Daoy (cell line): ENCODE measurements around the gene UTP14A. TPM values are rescaled to one million over a fixed set of nuclear protein-coding genes. Genes with fewer than 3 reads are reported as not detected.

Source experiments
- DNase-seq: peaks from one replicate; pipeline ENCODE4 v3.0.0-alpha.2; 2015; ENCODE audit warnings: low read depth
- total RNA-seq: library from RNA; depleted of rRNA; stranded (reverse); fragments of >200 nt; shearing (Covaris generic); gene quantifications from 2 replicates; pipeline ENCODE4 v1.2.3, GENCODE V29; 2014; rRNA removed

UTP14A gene
- total RNA-seq, 1 experiment from 2014 or later: 54.2 TPM

DNA sequence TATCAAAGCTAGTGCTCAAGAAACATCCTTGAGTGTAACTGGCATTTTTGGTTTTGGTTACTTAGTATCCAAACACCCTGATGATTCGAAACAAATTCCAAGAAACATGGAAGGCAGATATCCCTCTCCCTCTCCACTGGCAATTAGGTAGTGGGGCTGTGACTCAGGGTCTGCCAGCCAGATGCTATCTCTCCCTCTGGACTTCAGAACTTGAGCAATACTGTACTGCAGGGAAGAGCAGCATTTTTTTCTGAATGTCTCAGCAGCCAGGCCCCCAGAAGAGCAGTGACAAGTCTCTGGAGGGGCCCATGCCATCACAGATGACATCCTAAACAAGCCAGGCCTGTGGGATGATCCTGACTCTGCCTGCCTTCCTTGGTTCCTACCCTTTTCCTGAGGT is 39.2 kb downstream of the UTP14A start:
- no peak for DNase-seq

DNA sequence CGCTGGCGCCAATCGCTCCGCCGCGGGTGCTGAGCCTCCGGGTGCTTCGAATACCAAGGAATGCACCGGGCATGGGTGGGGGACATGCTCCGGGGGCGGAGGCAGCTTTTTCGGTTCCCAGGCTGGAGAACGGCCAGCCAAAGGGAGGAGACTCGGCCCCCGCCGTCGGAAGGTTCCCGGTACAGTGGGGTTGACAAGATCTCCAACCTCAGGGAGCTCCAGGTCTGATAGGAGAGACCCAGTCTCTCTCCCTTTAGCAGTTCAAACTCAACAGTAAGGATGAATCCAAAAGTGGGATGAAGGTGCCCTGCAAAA is 47.3 kb downstream of the UTP14A start:
- no peak for DNase-seq

- DNase-seq: no peak
These were observed 47.9 kb downstream of the UTP14A start for GRCh38 chrX:129953881-129954280.

DNA sequence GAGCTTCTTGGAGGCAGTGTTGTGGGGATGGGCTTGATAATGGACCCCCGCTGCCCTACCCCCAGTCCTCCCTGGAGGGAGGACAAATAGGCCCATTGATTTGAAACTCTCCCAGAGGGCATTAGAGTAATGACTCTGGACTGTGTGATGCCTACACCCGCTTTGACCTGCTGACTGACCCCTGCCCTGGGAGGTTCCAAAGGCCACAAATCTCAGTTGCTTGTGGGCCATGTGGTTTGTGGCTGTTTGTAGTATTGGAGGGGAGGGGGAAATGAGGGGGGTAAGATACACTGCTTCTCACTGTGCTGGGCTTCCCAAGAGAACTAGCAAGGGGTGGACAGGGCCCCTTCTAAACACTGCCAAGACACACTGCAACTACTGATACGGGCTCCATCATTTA is 48.8 kb downstream of the UTP14A start:
- DNase-seq: no peak

DNA sequence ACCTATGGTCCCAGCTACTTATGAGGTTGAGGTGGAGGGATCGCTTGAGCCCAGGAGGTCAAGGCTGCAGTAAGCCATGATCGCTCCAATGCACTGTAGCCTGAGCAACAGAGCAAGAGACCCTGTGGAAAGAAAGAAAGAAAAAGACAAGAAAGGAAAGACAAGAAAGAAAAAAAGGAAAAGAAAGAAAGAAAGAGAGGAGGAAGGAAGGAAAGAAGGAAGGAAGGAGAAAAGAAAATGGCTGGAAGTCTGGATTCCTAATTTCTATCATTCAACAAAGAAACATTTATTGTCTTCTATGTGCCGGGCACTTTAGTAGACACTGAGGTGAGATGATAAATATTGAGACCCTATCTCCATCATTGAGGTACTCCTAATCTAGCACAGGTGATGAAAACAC is 49.7 kb downstream of the UTP14A start:
- no peak for DNase-seq

DNA sequence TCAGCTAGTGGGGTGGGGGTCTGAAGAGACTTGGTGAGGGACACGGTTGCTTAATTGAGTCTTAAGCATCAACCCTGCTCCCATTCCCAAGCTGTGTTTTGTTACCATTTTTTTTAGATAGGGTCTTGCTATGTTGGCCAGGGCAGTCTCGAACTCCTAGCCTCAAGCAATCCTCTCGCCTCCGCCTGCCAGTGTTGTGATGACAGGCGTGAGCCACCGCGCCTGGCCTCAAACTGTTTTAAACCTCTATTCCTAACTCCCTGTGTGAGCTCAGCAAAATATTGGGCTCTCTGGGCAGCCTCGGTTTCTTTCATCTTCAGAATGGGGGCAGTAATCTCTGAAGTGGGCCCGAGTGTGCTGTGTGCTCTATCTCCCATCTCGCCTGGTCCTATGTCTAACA is 50.2 kb downstream of the UTP14A start:
- DNase-seq: no peak

DNA sequence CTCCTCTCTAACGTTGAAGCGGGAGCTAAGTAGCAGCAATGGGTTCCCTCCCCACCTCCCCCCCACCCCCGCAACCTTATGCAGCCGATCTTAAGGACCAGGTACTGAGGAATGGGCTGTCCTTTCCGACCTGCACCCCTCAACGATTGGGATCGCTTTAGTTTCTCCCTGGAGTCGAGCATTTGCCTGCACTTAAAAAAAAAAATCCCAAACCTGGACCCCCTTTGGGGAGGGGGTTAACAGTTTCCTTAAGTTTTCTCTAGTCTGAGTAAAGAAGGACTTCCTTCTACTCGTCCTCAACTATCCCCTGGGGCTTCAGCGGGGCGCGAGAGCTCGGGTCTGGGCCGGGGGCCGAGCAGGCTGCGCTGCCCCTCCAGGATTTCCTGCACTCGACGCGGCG is 50.8 kb downstream of the UTP14A start:
- no peak for DNase-seq

DNA sequence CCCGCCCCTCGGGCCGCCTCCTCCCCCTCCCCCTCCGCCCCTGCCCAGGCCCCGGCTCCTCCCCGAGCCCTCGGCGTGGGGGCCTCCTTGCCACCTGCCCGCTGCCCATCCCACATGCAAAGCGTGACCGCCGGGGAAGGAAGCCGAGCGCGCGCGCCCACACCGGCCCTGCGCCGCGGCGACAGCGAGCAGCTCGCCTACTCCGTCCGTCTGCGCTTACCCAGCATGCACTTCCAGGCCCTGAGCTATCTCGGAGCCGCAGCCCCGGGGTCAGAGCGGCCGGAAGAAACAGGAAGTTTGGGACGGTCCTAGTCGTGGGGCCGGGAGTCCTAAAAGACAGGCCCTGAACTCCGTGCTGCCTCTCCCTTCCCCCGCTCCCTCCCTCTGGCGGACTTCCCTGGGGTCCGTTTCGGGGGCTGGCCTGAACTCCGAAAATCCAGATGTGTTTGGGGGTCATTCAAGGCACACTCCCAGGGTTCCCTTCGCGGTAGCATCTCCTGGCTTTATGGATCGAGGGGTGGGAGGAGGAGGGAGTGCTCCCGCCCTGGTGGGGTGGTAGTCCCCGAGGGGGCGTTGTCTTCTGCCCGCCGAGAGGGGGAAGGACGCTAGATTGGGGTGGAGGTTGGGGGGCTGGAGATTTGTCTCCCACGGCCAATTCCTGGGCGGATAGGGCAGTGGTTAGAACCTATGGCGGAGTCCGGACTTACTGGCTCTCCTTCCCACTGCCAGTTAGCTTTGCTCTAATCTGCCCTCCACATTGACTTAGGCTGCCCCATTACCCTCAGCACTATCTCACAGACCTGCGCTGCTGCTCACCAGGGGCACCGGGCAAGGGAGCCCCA is 51.5 kb downstream of the UTP14A start:
- DNase-seq: peak; percentile 63

- no peak for DNase-seq
These were observed 52.1 kb downstream of the UTP14A start for GRCh38 chrX:129958083-129958465.

DNA sequence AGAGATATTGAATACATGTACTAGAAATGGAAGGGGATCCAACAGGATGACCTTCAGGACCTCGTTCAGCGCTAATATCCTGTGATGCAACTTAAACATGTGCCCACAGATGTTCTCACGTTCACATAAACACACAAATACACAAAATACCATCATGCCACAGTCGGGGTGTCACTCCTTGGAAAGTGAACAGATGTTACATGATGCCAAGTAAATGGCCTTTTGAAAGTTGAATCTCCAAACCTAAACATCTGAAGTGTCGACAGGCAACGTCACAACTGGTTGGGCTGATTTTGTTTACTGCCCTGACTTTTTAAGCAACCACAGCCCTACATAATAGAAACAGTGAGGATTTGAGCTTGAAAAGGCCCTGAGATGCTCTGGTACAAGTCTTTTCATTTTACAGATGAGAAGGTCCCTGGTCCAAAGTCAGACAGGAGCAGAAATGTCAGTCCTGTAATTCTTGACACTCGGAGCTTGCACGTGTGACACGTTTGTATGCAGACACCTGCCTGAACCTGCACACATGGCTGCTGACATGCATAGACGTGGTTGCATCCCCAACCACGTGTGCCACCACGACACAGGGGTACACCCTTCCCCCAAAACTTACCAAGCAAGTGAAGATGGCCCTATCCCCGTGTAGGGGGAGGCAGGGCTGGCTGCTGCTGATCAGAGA is 53.0 kb downstream of the UTP14A start:
- no peak for DNase-seq

- no peak for DNase-seq
These were observed 53.5 kb downstream of the UTP14A start for GRCh38 chrX:129959493-129959832.

DNA sequence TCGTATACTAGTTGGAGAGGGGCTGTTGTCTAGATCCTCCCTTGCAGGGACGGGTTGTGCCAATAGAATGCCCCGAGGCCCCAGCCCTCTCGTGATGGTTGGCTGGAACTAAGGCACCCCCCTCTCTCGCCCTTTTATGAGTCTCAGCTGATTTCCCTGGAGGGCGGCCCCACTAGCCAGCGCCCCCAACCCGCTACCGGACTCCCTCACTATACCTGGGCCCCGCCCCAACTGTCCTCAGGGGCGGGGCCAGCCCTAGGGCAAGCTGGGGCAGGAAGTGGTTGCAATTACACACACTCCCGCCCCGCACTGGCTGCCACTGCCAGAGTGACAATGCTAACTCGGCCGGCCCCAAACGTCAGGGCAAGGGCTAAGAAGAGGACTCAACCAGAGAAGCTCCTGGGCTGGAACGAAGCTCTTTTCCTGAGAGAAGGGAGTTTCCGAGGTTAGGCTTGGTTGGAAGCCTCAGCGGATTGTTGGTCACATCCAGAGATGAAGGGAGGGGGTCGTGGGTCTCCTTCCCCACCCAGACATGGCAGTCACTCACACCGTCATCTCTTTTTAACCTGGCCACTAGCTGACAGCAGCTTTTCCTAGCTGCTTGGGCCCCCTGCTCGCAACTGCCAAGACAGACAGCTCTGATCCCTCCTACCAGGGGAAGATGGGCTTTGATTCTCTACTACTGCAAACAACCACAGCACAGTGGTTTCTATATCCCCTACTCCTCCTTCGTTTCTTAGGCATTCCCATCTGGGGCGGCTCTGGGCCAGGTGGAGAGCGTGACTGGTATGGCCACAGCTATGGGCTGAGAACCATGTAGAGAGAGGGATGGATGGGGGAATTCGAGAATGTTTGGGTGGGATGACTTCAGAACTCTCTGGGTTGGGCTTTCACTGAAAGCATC is 55.5 kb downstream of the UTP14A start:
- DNase-seq: peak; percentile 70

DNA sequence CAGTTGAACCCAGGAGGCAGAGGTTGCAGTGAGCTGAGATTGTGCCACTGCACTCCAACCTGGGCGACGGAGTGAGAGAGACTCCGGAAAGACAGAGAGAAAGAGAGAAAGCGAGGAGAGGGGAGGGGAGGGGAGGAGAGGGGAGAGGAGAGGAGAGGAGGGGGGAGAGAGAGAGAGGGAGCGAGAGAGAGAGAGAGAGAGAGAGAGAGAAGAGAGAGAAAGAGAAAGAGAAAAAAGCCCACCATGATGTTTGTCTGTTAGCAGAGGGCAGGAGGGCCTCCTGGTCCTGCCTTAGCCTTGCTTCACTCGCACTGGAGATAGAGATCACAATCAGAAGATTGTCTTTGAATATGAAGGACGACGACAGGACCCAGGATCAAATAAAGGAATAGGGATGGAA is 57.8 kb downstream of the UTP14A start:
- DNase-seq: no peak

- no peak for DNase-seq
These were observed 59.2 kb downstream of the UTP14A start for GRCh38 chrX:129965166-129965565.

- DNase-seq: no peak
These were observed 63.0 kb downstream of the UTP14A start for GRCh38 chrX:129968968-129969367.

GRCh38 chrX:129976441-129976840 is 70.5 kb downstream of the UTP14A start:
- no peak for DNase-seq

Other genes starting within 250 kb of the UTP14A start
- not detected in 2 replicates for gene XPNPEP2, start 167.2 kb upstream of the UTP14A start, total RNA-seq
- gene SASH3, start 126.2 kb upstream of the UTP14A start, total RNA-seq: not detected in 2 replicates
- gene ZDHHC9, start 62.3 kb upstream of the UTP14A start, total RNA-seq: 12.8 and 14.5 TPM in 2 replicates
- 0.54 and 0.63 TPM in 2 replicates for gene BCORL1, start 76.5 kb downstream of the UTP14A start, total RNA-seq
- gene ELF4, start 204.3 kb downstream of the UTP14A start, total RNA-seq: 15.6 and 18.3 TPM in 2 replicates